ENCODE results near the gene BORCS5. TPM values are rescaled to one million over a fixed set of nuclear protein-coding genes. Genes with fewer than 3 reads are reported as not detected.
"Not testable (repeated sequence)": the region's sequence is repeated elsewhere in the genome, so short reads cannot be mapped to it uniquely, and the experiment has no call there.

Gene BORCS5
- polyA plus RNA-seq, 10 donors: 5.4 to 10.5 (median 7.2) TPM

- DNase-seq: no peak
Measured at GRCh38 chr12:12483438-12483837, 126.6 kb downstream of the BORCS5 start.

- DNase-seq: no peak
Measured at GRCh38 chr12:12486661-12487240, 129.9 kb downstream of the BORCS5 start.

GRCh38 chr12:12487490-12487889, 130.6 kb downstream of the BORCS5 start:
- no peak for DNase-seq

GRCh38 chr12:12488296-12488695, 131.4 kb downstream of the BORCS5 start:
- DNase-seq: no peak

- no peak for DNase-seq
Measured at GRCh38 chr12:12488823-12489550, 132.1 kb downstream of the BORCS5 start.

- no peak for DNase-seq
Measured at GRCh38 chr12:12491606-12492005, 134.7 kb downstream of the BORCS5 start.

- DNase-seq: no peak
Measured at GRCh38 chr12:12492547-12492946, 135.7 kb downstream of the BORCS5 start.

- DNase-seq: no peak
Measured at GRCh38 chr12:12495536-12495935, 138.7 kb downstream of the BORCS5 start.

GRCh38 chr12:12498210-12498609, 141.3 kb downstream of the BORCS5 start:
- DNase-seq: no peak

- no peak for DNase-seq
Measured at GRCh38 chr12:12499909-12500604, 143.2 kb downstream of the BORCS5 start.

- no peak for DNase-seq
Measured at GRCh38 chr12:12501121-12501520, 144.2 kb downstream of the BORCS5 start.

- DNase-seq: not testable (repeated sequence)
Measured at GRCh38 chr12:12502130-12502814, 145.4 kb downstream of the BORCS5 start.

GRCh38 chr12:12502815-12503151, 145.9 kb downstream of the BORCS5 start:
- DNase-seq: no peak

- DNase-seq: no peak
Measured at GRCh38 chr12:12503384-12504078, 146.7 kb downstream of the BORCS5 start.

- peak; percentile 79 to 90 (median 83) for DNase-seq
Measured at GRCh38 chr12:12505544-12506495, 148.9 kb downstream of the BORCS5 start.

- peak; percentile 52 to 91 (median 80) for DNase-seq
Measured at GRCh38 chr12:12506496-12506890, 149.6 kb downstream of the BORCS5 start.

GRCh38 chr12:12507121-12507520, 150.2 kb downstream of the BORCS5 start:
- DNase-seq: peak in 1 of 3 donors; percentile 37

GRCh38 chr12:12508612-12509011, 151.7 kb downstream of the BORCS5 start:
- no peak for DNase-seq

- DNase-seq: peak in 1 of 3 donors; percentile 54
Measured at GRCh38 chr12:12510141-12510540, 153.3 kb downstream of the BORCS5 start.

GRCh38 chr12:12510551-12510950, 153.7 kb downstream of the BORCS5 start:
- no peak for DNase-seq
